ENCODE data around the gene ISY1.

Gene ISY1

GRCh38 chr3:129121016-129121791, 39.7 kb downstream of the ISY1 start:
- TF ChIP-seq POLR2AphosphoS5 (IDR thresholded peaks at IDR 0.05; ENCODE audit: low read depth, low read length) (no peak), REST (IDR thresholded peaks at IDR 0.05; ENCODE audit: insufficient read depth in 1 of 2, low read depth in 2 of 2, low read length in 2 of 2) (no peak), SIN3A (IDR thresholded peaks at IDR 0.05; ENCODE audit: borderline replicate concordance, insufficient read depth, low read length) (no peak), FOXP2 (optimal IDR thresholded peaks at IDR 0.05; ENCODE audit: borderline replicate concordance, extremely low read depth, extremely low read length, insufficient read depth) (peak; percentile 15), TAF1 (IDR thresholded peaks at IDR 0.05; ENCODE audit: borderline replicate concordance, insufficient read depth, low read length) (no peak)

- TF ChIP-seq REST (IDR thresholded peaks at IDR 0.05; ENCODE audit: insufficient read depth in 1 of 2, low read depth in 2 of 2, low read length in 2 of 2): no peak
- TF ChIP-seq TAF1 (IDR thresholded peaks at IDR 0.05; ENCODE audit: borderline replicate concordance, insufficient read depth, low read length): peak; percentile 70; the same call in 1 of the 2 replicates
- peak; percentile 15 for TF ChIP-seq FOXP2 (optimal IDR thresholded peaks at IDR 0.05; ENCODE audit: borderline replicate concordance, extremely low read depth, extremely low read length, insufficient read depth)
- TF ChIP-seq POLR2AphosphoS5 (IDR thresholded peaks at IDR 0.05; ENCODE audit: low read depth, low read length): peak; percentile 73; the same call in 1 of the 2 replicates
- TF ChIP-seq SIN3A (IDR thresholded peaks at IDR 0.05; ENCODE audit: borderline replicate concordance, insufficient read depth, low read length): peak; percentile 78; the same call in 1 of the 2 replicates
Measured at GRCh38 chr3:129120254-129121004, 40.4 kb downstream of the ISY1 start.

- TF ChIP-seq SIN3A (IDR thresholded peaks at IDR 0.05; ENCODE audit: borderline replicate concordance, insufficient read depth, low read length) (no peak), REST (IDR thresholded peaks at IDR 0.05; ENCODE audit: insufficient read depth in 1 of 2, low read depth in 2 of 2, low read length in 2 of 2) (no peak), TAF1 (IDR thresholded peaks at IDR 0.05; ENCODE audit: borderline replicate concordance, insufficient read depth, low read length) (no peak), FOXP2 (optimal IDR thresholded peaks at IDR 0.05; ENCODE audit: borderline replicate concordance, extremely low read depth, extremely low read length, insufficient read depth) (no peak), POLR2AphosphoS5 (IDR thresholded peaks at IDR 0.05; ENCODE audit: low read depth, low read length) (no peak)
Measured at GRCh38 chr3:129119365-129120100, 41.3 kb downstream of the ISY1 start.

- TF ChIP-seq POLR2AphosphoS5 (IDR thresholded peaks at IDR 0.05; ENCODE audit: low read depth, low read length): no peak
Measured at GRCh38 chr3:129118745-129119144, 42.1 kb downstream of the ISY1 start.

- TF ChIP-seq TAF1 (IDR thresholded peaks at IDR 0.05; ENCODE audit: borderline replicate concordance, insufficient read depth, low read length) (no peak), POLR2AphosphoS5 (IDR thresholded peaks at IDR 0.05; ENCODE audit: low read depth, low read length) (no peak), FOXP2 (optimal IDR thresholded peaks at IDR 0.05; ENCODE audit: borderline replicate concordance, extremely low read depth, extremely low read length, insufficient read depth) (no peak), SIN3A (IDR thresholded peaks at IDR 0.05; ENCODE audit: borderline replicate concordance, insufficient read depth, low read length) (no peak), REST (IDR thresholded peaks at IDR 0.05; ENCODE audit: insufficient read depth in 1 of 2, low read depth in 2 of 2, low read length in 2 of 2) (no peak)
Measured at GRCh38 chr3:129117134-129117533, 43.7 kb downstream of the ISY1 start.
